Measurements from ENCODE around the gene EFNA5. TPM values are rescaled to one million over a fixed set of nuclear protein-coding genes. Genes with fewer than 3 reads are reported as not detected.

Gene EFNA5
- total RNA-seq, 2 donors from 2014 or later = 9.7 to 11.1 TPM

- Histone ChIP-seq H3K9ac (ENCODE audit: low read depth in 2 of 2, low read length in 2 of 2) (no peak overlapping the region), H3K27me3 (no peaks in the 10 kb centered on the region), H3K36me3 (no peaks in the 10 kb centered on the region), H3K9me3 (no peaks in the 10 kb centered on the region), H3K4me3 (no peak overlapping the region), H3K27ac (no peak overlapping the region), H3K4me1 (no peaks in the 10 kb centered on the region)
- no peak for DNase-seq
- TF ChIP-seq CTCF (IDR thresholded peaks at IDR 0.05) = no peak
- intact Hi-C loops (cut with DNase I) = no loop called here
These were observed 205.9 kb downstream of the EFNA5 start for GRCh38 chr5:107464876-107465275.

GRCh38 chr5:107464416-107464815, 206.3 kb downstream of the EFNA5 start:
- Histone ChIP-seq H3K9me3 (no peaks in the 10 kb centered on the region), H3K36me3 (no peaks in the 10 kb centered on the region), H3K4me3 (no peak overlapping the region), H3K4me1 (no peaks in the 10 kb centered on the region), H3K27me3 (no peaks in the 10 kb centered on the region), H3K9ac (ENCODE audit: low read depth in 2 of 2, low read length in 2 of 2) (no peak overlapping the region), H3K27ac (no peak overlapping the region)
- no peak for DNase-seq
- intact Hi-C loops (cut with DNase I) = no loop called here
- TF ChIP-seq CTCF (IDR thresholded peaks at IDR 0.05) = no peak

GRCh38 chr5:107463731-107464130, 207.0 kb downstream of the EFNA5 start:
- Histone ChIP-seq H3K27ac (no peak overlapping the region), H3K27me3 (no peaks in the 10 kb centered on the region), H3K36me3 (no peaks in the 10 kb centered on the region), H3K9me3 (no peaks in the 10 kb centered on the region), H3K9ac (ENCODE audit: low read depth in 2 of 2, low read length in 2 of 2) (no peak overlapping the region), H3K4me3 (no peak overlapping the region), H3K4me1 (no peaks in the 10 kb centered on the region)
- intact Hi-C loops (cut with DNase I) = no loop called here
- no peak for DNase-seq
- no peak for TF ChIP-seq CTCF (IDR thresholded peaks at IDR 0.05)

- Histone ChIP-seq H3K36me3 (no peaks in the 10 kb centered on the region), H3K27me3 (no peaks in the 10 kb centered on the region), H3K9ac (ENCODE audit: low read depth in 2 of 2, low read length in 2 of 2) (no peak overlapping the region), H3K4me1 (no peaks in the 10 kb centered on the region), H3K4me3 (no peak overlapping the region), H3K27ac (no peak overlapping the region), H3K9me3 (no peaks in the 10 kb centered on the region)
- no peak for TF ChIP-seq CTCF (IDR thresholded peaks at IDR 0.05)
- DNase-seq = no peak
- intact Hi-C loops (cut with DNase I) = no loop called here
These were observed 209.0 kb downstream of the EFNA5 start for GRCh38 chr5:107461770-107462169.

- TF ChIP-seq CTCF (IDR thresholded peaks at IDR 0.05) = no peak
- H3K4me3 ChIP-seq = no peak overlapping the region
- no peak overlapping the region for H3K9ac ChIP-seq (ENCODE audit: low read depth in 2 of 2, low read length in 2 of 2)
- H3K4me1 ChIP-seq = no peaks in the 10 kb centered on the region
- no peaks in the 10 kb centered on the region for H3K9me3 ChIP-seq
- no peaks in the 10 kb centered on the region for H3K36me3 ChIP-seq
- no peak for DNase-seq
- intact Hi-C loops (cut with DNase I) = no loop called here
- no peak overlapping the region for H3K27ac ChIP-seq
- H3K27me3 ChIP-seq = no peaks in the 10 kb centered on the region
These were observed 209.9 kb downstream of the EFNA5 start for GRCh38 chr5:107460789-107461188.

GRCh38 chr5:107459605-107460004, 211.1 kb downstream of the EFNA5 start:
- Histone ChIP-seq H3K4me3 (no peak overlapping the region), H3K36me3 (no peaks in the 10 kb centered on the region), H3K27me3 (no peaks in the 10 kb centered on the region), H3K9ac (ENCODE audit: low read depth in 2 of 2, low read length in 2 of 2) (no peak overlapping the region), H3K4me1 (no peaks in the 10 kb centered on the region), H3K9me3 (no peaks in the 10 kb centered on the region), H3K27ac (no peak overlapping the region)
- DNase-seq = no peak
- no peak for TF ChIP-seq CTCF (IDR thresholded peaks at IDR 0.05)
- intact Hi-C loops (cut with DNase I) = no loop called here

Data from colonic mucosa (tissue), 4 donors.